ENCODE measurements around the gene GRAP2.
A peak's percentile ranks its signal among the peaks of the same experiment; 100 is the strongest.
"Not testable (repeated sequence)": the region's sequence is repeated elsewhere in the genome, so short reads cannot be mapped to it uniquely, and the experiment has no call there.

GRAP2 gene

DNA sequence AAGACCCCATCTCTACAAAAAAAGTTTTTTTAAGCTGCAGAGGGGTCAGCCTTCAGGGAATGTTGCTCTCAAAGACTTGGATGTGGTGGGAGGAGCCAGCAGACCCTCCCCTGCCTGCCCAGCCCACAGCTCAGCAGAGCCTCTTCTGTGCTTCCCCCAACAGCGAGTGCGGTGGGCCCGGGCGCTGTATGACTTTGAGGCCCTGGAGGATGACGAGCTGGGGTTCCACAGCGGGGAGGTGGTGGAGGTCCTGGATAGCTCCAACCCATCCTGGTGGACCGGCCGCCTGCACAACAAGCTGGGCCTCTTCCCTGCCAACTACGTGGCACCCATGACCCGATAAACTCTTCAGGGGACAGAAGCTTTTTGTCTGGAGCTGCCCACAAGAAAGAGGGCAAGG, 69.9 kb downstream of the GRAP2 start:
- no peak for DNase-seq

DNA sequence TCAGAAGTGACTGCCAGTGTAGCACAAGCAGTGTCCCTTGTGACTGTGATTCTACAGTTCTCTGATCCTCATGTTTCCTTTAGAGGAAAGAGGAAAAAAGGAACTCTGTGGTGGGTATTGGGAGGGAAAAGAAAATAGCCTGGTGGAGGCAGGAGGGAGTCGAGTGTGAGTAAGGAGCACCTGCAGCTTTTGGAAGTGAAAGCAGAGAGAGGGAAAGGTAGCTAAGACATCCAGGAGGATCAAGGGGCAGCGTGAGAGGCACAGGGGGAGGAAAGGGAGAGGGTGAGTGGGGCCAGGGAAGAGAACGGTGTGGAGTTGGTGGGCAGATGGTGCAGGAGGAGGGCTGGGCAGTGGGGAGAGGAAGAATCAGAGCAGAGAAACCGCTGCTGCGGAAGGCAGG, 71.8 kb downstream of the GRAP2 start:
- DNase-seq: no peak

- DNase-seq: no peak
These were observed 72.8 kb downstream of the GRAP2 start for GRCh38 chr22:39973656-39974055.

DNA sequence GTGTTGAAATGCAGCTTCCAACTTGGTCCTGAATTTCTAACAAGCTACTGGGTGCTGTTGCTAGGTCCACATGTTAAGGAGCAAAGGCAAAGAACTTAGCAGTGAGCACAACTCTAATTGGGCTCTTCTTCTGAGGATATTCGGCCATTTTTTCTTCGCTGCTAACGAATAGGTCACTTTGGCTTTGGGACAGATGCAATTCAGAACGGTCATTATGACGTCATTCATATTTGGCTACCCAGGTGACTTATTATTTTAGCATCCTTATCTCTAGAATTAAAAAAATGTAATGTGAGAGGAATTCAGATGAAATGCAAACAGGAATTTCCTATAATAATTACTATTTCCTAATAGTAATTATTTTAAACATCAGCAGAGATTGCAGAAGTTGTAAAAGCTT, 73.2 kb downstream of the GRAP2 start:
- no peak for DNase-seq

DNA sequence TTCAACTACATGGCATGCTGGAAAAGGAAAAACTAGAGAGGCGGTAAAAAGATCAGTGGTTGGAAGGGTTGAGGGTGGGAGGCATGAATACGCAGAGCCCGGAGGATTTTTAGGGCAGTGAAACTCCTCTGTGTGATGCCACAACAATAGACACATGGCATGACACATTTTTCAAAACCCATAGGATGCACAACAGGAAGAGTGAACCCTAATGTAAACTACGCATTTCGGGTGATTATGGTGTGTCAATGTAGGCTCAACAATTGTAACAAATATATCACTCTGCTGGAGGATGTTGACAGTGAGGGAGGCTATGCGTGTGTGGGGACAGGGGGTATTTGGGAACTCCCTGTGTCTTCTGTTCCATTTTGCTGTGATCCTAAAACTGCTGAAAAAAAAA, 78.2 kb downstream of the GRAP2 start:
- no peak for DNase-seq

DNA sequence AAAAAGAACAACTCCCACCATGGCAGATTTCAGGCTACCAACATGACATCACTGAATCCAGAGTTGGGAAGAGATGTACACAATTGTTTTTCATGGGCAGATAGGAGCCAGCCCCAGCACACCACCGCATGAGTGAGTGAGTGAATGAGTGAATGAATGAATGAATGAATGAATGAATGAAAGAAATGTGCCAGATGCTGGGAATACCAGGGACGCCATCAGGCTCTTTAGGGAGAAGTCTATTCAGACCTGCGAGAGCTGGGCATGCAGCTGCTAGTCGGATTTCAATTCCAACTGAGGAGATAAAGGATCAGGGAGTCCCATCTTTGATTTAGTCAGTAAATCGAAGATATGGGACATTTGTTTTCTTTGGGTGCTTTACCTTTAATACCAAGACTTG, 78.6 kb downstream of the GRAP2 start:
- no peak for DNase-seq

- DNase-seq: no peak
These were observed 79.7 kb downstream of the GRAP2 start for GRCh38 chr22:39980596-39980995.

DNA sequence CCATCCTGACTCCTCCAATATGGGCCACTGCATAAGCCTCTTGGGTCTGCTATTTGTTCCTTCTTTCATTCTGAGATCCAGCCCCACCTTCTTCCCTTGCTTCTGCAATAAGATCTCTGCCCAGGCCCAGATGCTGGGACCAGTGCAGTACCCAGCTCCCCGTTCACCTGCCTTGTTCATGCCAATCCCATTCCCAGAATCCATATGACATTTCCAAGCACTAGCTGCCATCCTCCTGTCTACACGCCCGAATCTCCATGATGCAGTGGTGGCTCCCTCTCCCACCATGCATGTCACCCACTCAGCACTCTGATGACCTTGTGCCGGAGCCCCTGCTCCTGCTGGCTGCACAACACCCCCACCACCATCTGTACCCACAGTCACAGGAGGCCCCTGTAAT, 82.5 kb downstream of the GRAP2 start:
- no peak for DNase-seq

DNA sequence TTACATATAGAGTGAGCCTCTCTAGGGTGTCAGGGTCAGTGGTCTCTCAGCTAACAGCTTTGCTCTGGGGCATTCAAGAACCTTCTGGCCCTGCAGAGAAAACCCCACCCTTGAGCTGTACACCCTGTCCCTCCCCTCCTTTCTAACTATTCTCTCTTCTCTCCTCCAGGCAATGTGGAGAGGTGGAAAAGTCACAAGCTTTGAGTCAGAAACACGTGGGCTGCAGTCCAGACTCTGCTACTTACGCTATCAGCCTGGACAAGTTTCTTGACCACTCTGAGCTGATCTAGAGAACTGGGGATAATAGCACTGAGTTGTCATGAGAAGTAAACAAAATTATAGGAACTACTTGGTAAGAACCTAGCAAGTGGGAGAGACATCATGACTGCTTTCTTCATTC, 83.1 kb downstream of the GRAP2 start:
- DNase-seq: no peak

- DNase-seq: no peak
These were observed 83.9 kb downstream of the GRAP2 start for GRCh38 chr22:39984746-39985145.

DNA sequence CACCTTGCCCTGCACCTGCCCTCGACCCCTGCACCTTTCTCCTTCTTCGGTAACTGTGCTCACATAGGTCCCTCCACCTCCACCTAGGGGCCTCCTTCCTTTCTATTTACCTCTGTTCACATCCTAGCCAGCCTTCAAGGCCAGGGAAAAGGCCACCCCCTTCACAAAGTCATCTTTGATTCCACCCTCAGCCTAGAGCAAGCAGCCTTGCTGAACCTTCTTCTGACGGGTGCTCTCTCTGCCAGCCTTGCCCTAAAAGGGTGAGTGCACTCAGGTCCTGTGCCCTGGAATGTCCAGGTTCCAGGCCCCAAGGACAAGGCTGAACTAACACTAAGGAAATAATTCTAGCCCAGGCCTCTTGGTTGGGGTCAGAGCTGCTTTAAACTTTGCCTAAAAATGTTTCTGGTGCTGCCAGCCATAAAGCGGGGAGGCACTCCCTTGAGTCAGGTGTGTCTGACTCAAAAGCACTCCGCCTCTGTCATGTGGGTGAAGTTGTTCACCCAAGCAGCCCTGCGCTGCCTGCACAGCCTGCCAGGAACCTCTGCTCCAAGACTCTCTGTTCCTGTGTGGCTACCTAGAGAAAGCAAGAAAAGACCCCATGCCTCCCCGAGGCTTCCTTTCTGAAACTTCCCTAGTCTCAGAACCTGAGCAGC, 84.6 kb downstream of the GRAP2 start:
- peak; percentile 30 for DNase-seq

DNA sequence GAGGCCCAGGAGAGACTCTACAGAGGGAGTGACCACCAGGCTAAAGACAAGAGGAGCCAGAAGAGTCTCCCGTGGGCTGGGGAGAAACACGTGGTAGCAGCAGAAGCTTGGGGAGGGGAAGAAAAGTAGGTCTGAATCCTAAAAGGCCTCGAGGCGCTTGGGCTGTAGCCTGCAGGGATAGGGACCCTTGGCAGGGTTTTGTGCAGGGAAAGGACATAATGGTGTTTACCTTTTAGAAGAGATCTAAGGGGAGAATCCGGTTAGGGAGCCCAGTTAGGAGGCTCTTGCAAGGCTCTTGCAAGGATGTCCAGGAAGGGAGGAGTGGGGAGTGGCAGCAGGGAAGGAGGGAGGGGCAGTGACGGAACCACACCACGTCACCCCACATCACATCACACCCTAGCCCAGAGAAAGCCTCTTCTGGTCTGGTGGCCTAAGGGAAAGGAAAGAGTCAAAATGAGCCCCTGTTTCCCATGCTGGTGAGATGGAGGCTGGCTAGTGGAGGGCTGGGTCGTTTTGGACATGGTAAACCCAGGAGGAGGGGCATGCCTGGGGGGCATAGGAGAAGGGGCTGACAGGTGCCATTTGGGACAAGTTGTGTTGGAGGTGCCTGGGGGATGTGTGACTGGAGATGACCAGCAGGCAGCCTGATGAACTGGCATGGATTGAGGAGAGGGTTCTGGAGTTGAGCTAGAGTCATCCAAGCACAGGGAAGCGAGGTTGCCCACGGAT, 87.7 kb downstream of the GRAP2 start:
- DNase-seq: no peak

- DNase-seq: no peak
These were observed 88.7 kb downstream of the GRAP2 start for GRCh38 chr22:39989633-39990032.

GRCh38 chr22:39990686-39991085, 89.8 kb downstream of the GRAP2 start:
- no peak for DNase-seq

DNA sequence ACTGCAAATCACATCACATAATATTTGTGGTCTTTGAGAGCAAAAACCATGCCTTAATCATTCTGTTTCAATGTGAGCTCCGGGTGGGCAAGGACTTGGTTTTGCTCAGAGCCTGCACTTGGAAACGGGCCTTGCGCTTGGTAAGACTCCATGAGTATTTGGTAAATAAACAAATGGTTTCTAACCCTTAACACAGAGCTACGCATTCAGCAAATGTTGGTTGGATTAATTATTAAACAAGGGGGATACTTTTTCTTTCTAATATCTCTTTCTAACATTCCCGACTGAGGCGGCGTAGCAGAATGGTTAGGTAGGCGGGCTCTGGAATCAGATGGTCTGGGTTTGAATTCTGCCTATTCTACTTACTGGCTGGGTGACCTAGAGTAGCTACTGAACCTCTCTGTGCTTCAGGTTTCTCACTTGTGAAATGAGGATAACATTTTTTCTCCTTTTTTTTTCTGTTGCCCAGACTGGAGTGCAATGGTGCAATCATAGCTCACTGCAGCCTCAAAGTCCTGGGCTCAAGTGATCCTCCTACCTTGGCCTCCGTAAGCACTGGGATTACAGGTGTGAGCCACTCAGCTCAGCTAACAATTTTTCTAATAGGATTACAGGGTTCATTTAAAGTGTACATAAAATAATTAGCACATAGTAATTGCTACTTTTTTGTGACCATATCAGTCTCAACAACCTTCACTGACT, 90.4 kb downstream of the GRAP2 start:
- DNase-seq: no peak

- DNase-seq: no peak
These were observed 91.4 kb downstream of the GRAP2 start for GRCh38 chr22:39992088-39992826.

- DNase-seq: not testable (repeated sequence)
These were observed 92.0 kb downstream of the GRAP2 start for GRCh38 chr22:39992894-39993293.

DNA sequence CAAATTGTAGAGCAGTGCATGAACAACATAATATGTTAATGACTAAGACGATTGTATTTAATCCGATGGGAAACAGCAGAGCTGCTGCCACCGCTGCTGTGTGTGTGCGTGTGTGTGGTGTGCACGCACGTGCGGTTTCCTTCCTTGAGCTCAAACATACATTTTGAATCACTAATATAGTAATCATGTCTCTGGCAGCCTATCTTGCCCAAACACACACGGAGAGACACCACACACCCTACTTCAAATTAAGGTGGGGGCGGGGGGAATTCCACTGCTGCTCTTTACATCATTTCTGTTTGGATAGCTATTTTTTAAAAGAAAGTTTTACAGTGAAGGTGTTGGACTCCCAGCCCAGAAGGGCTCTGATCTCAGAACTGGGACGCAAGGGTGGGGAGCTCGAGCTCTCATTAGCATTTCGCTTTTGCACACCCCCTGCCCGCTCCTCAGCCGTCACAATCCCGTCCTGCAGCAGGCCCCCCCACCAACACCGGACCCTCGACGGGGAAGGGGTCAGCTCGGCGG, 93.2 kb downstream of the GRAP2 start:
- peak; percentile 70 for DNase-seq

GRCh38 chr22:39994566-39995392, 93.9 kb downstream of the GRAP2 start, which contains the start of gene FAM83F:
Gene FAM83F (plus strand): TSS chr22:39994954. CDS start chr22:39995043, 89 bp downstream.
- DNase-seq: peak; percentile 65

GRCh38 chr22:39995393-39996252, 94.7 kb downstream of the GRAP2 start:
- no peak for DNase-seq

DNA sequence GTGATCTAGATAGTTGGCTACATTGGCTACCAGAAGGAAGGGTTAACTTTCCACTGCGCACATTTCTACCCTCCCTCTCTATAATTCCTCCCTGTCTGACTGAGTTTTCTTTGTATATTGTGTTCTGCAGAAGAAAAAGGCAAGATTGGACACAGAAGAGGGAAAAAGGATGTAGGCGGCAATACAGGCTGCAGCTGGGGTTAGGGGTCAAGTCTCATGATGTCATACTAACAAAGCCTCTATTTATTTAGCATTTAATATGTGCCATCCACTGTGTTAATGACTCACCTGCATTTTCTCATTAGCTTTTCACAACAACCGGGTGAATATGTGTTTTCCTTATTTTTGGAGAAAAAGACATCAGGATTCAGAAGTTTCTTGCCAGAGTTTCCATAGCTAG, 95.8 kb downstream of the GRAP2 start:
- DNase-seq: no peak
